Effector CD8-positive, alpha-beta T cell (primary cell): ENCODE data around the gene MYCBP2.
"Not testable (repeated sequence)": the region's sequence is repeated elsewhere in the genome, so short reads cannot be mapped to it uniquely, and the experiment has no call there.

Experiments
- DNase-seq: peaks from one replicate; lab custom pipeline; 2025; lab: John Stamatoyannopoulos, UW

The MYCBP2 gene

DNA sequence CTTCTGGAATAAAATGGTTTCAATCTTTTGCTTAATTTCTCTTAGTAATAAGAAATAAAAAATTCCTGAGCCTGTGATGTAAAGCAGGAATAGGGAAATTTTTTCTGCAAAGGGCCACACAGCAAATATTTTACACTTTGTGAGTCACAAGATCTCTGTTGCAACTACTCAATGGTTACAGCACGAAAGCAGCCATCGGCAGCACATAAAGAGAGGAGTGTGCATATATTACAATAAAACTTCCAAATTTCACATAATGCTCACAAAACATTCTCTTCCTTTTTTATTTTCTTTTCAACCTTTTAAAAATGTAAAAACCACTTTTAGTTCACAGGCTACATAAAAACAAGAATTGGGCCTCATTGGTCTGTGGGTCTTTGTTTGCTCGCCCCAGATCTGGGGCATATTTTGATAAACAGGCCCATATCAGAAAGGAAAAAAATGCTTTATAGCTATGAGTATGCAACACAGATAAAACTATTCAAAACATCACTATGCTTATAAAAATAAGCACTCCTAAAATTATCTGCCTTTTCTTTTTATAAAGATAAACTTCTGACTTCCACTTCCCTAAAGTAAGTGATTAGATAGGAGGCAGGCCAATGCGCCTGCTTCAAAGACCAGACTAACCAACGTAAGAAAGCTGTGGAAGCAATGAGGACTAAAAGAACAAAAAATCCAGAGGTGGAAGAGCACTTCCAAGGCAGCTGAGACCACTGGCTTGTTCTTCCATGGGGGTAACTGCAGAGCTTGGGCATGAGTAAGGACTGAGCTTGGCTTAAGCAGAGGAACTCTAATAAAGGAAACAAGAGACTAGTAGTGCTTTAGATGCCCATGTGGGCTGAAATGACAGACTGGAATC lies 26.5 kb downstream of the MYCBP2 start:
- no peak for DNase-seq

GRCh38 chr13:77299587-77299986 lies 27.3 kb downstream of the MYCBP2 start:
- DNase-seq, result no peak

DNA sequence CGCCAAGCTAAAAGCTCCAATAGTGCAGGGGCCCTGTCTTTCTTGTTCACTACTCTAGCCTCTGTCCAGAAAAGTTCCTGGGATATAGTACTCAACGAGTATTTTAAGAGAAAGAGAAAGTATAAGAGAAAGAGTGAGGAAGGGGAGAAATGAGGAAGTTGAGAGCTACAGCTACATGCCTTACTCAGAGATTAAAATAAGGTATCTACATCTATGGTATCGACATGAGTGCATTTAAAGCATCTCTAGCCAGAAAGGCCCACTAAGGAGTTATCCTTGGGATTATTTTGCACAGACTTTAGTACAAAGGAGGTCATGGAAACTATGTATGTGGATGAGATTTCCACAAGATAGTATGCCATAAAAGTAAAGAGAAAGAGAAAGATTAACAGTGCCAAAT lies 28.5 kb downstream of the MYCBP2 start:
- no peak for DNase-seq

GRCh38 chr13:77291774-77292173 lies 35.1 kb downstream of the MYCBP2 start:
- DNase-seq, result no peak

DNA sequence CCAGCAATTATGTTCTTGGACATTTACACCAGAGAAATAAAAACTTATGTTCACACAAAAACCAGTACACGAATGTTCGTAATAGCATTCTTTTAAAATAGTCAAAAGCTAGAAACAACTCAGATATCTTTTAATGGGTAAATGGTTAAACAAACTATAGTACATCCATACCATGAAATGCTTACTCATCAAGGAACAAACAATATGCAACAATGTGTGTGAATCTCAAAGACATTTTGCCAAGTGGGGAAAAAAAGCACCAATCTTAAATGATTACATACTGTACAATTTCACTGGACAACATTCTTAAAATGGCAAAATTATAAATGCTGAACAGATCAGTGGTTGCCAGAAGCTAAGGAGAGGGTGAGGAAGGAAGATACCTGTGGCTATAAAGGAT lies 36.6 kb downstream of the MYCBP2 start:
- no peak for DNase-seq

GRCh38 chr13:77289851-77290250 lies 37.0 kb downstream of the MYCBP2 start:
- no peak for DNase-seq

DNA sequence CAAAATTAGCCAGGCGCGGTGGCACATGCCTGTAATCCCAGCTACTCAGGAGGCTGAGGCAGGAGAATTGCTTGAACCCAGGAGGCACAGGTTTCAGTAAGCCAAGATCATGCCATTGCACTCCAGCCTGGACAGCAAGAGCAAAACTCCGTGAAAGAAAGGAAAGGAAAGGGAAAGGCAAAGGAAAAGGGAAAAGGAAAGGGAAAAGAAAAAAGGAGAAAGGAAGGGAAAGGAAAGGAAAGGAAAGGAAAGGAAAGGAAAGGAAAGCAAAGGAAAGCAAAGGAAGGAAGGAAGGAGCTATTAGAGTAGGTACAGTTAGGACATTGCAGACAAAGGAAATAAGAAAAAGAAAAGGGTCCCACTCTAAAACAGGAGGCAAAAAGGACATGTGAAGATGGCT lies 41.3 kb downstream of the MYCBP2 start:
- DNase-seq, result not testable (repeated sequence)

DNA sequence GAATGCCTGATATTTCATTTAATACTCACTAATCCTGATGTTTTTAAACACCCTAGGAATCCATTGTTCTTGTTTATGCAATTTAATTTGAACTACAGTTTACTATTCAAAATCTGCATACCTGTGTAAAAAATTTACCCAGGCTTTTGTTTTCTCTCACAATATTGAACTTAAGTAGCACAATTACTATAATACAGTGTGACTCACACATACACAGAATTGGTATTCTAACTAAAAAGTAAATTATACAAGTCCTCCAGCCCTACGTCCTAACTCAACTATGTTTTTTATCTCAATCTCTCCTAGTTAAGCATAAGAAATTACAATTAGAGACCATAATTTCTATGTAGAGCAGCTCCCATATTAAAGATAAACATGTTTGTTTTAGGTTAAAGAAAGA lies 41.8 kb downstream of the MYCBP2 start:
- DNase-seq, result no peak

GRCh38 chr13:77274126-77274525 lies 52.8 kb downstream of the MYCBP2 start:
- no peak for DNase-seq

GRCh38 chr13:77269141-77269540 lies 57.8 kb downstream of the MYCBP2 start:
- DNase-seq, result no peak

DNA sequence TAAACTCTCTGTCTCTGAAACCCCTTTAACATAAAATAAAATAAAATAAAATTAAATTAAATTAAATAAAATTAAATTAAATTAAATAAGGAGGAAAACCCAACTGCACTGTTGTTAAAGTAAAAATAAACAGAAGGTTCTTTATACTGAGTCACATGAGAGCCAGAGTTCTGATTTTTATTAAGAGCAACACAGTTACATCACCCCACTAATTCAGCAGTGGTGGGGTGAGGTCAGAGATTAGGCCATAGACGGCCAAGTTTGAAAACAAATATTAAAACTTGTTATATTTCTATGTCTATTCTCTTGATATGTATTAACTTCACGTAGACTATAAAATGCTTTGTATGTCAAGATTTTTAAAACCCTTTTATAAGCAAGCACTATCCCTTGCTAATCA lies 59.5 kb downstream of the MYCBP2 start:
- DNase-seq, result no peak

- no peak for DNase-seq
These were observed 61.6 kb downstream of the MYCBP2 start for GRCh38 chr13:77265336-77265735.

- no peak for DNase-seq
These were observed 64.7 kb downstream of the MYCBP2 start for GRCh38 chr13:77262198-77262597.

- no peak for DNase-seq
These were observed 75.9 kb downstream of the MYCBP2 start for GRCh38 chr13:77250975-77251374.

GRCh38 chr13:77245224-77245623 lies 81.7 kb downstream of the MYCBP2 start:
- not testable (repeated sequence) for DNase-seq

- DNase-seq, result no peak
These were observed 87.6 kb downstream of the MYCBP2 start for GRCh38 chr13:77239312-77239711.

DNA sequence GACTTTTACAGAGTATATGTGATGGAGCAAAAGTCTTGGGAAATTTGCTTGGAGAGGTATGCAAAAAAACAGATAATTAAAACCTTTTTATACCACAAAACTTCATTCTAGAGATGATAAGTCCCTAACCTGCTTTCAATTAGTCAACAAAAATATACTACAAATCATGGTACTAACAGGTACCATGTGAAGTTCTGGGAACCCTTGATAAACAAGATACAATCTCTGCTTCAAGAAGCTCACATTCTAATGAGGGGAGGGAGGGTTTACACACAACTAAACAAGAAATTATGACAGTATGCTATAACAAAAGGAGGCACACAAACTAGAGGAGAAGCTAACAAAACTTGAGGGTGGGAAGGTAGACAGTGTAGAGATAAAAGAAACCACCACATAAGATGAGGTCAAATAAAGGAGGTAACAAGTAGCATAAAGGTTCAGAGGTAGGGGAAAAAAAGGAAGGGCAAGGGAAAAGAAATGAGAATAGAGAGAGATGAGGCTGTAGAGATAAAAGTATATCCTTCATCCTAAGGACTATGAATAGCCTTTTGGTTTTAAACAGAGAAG lies 91.4 kb downstream of the MYCBP2 start:
- DNase-seq, result no peak

- no peak for DNase-seq
These were observed 93.7 kb downstream of the MYCBP2 start for GRCh38 chr13:77233159-77233558.

DNA sequence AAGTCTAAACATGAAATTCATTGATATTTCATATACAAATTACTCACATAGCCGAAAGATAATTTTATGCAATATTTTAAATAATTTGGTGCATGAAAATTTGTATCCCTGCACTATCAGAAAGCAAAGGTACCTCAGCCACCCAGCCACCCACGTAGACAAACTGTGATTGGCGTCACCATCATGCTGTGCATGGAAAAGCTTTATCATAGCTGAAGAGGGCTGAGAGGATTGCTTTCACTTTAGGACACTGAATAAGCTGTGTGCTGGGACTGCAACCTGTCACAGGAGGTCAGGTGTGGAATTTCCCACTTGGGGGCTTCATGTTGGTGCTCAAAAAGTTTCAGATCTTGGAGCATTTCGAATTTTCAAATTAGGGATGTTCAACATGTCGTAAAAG lies 96.3 kb downstream of the MYCBP2 start:
- no peak for DNase-seq

DNA sequence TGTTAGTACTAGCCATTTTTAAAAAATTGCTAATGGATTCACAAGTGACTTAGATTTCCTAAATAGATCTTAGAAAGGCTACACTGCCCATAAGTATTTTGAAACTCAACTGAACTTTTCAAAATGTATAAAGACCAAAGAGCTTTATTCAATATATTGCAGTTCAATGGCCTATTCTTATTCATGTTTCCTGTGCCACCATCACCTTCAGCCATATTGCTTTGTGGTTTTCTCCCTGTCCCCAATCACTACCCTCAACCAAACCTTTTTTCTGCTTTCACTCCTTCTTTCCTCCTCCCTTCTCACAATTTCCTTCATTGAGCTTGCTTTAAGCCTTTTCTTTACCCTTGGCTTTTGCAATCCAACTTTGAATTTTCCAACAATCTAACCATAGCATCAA lies 100.9 kb downstream of the MYCBP2 start:
- DNase-seq, result no peak

- DNase-seq, result no peak
These were observed 104.0 kb downstream of the MYCBP2 start for GRCh38 chr13:77222909-77223308.

GRCh38 chr13:77222000-77222690 lies 104.7 kb downstream of the MYCBP2 start:
- DNase-seq, result no peak

DNA sequence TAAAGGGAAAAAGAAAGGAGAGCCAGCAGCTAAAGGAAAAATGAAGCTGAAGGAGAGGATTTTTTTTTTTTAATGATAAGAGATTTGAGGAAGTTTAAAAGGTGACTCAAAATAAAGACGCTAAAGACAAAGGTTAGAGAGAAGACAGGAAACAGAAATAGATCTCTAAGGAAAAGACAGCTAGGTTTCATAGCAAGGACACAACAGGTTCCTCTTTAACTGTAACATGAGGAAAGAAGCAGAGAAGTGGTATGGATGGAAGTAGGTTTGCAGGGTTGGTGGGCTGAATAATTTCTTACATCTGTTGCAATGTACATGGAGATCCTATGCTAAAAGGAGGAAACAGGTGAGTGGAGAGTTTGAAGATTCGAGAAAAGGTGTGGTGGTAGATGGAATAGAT lies 107.5 kb downstream of the MYCBP2 start:
- no peak for DNase-seq
